SU-DHL-6 (cell line): Measurements from ENCODE around the gene ETF1.

Experiments used
- CTCF ChIP-seq: fragments of 200-600 bp; sonication (generic); IDR thresholded peaks from one replicate; pipeline ENCODE4 v1.5.1; 2017; ENCODE audit warnings: antibody characterized with exemption, mild to moderate bottlenecking, low read length, moderate library complexity; ENCODE audit not compliant: insufficient read depth, poor library complexity, severe bottlenecking
- EZH2phosphoT487 ChIP-seq: fragments of 200-600 bp; sonication (generic), shearing (Covaris generic); conservative IDR thresholded peaks from 2 replicates; pipeline ENCODE4 v1.6.1; 2018; ENCODE audit warnings: mild to moderate bottlenecking, antibody characterized with exemption, low read length, moderate library complexity, mixed read lengths

DNA sequence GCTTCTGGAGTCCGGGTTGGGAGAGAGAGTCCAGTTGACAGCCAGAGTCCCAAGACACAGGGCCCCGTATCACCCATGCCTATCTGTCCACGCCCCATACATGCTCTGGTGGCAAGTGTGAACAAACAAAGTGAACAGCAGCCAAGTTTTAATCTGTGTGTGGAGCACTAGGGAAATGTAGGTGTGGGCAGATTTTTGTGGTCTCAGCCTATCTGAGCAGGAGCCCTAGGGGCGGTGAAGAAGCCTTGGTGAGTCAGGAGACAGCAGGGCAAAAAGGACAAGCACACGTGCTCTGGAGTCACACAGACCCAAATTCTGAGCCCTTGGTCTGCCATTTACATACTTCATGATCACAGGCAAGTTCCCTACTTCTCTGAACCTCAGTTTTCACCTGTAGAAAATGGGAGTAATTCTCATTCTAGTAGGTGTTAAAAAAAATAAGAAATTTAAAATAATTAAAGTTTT is 54.5 kb downstream of the ETF1 start:
- no peak for TF ChIP-seq CTCF
- no peak for TF ChIP-seq EZH2phosphoT487
